Peyer's patch (tissue), 4 donors: ENCODE results near the gene EVI2A. TPM values are rescaled to one million over a fixed set of nuclear protein-coding genes. Genes with fewer than 3 reads are reported as not detected.
A peak's percentile ranks its signal among the peaks of the same experiment; 100 is the strongest.

Experiments
- DNase-seq, 3 donors: peaks; one replicate each; pipeline ENCODE4 v3.0.0-alpha.2; 2017 to 2019
- H3K27ac ChIP-seq, 4 donors: fragments of 200-600 bp; sonication (generic); one replicate each; pipeline ENCODE4 v1.5.1; 2016 to 2019
- H3K27me3 ChIP-seq, 2 donors: fragments of 200-600 bp; sonication (generic); one replicate each; pipeline ENCODE4 v1.5.1; 2019
- H3K36me3 ChIP-seq, 3 donors: fragments of 200-600 bp; sonication (generic); one replicate each; pipeline ENCODE4 v1.5.1; 2016 to 2019
- H3K4me1 ChIP-seq, 4 donors: fragments of 200-600 bp; sonication (generic); one replicate each; pipeline ENCODE4 v1.5.1; 2016 to 2019
- H3K4me3 ChIP-seq, 4 donors: fragments of 200-600 bp; sonication (generic); 1 replicate in 3 of 4; 2 replicates in 1 of 4; pipeline ENCODE4 v1.5.1; 2016 to 2019; ENCODE audit warnings: mild to moderate bottlenecking in 1 of 4
- H3K9me3 ChIP-seq, 4 donors: fragments of 200-600 bp; sonication (generic); one replicate each; pipeline ENCODE4 v1.5.1; 2016 to 2019; ENCODE audit warnings: mild to moderate bottlenecking in 1 of 4
- POLR2A ChIP-seq, 2 donors: fragments of 450-650 bp; IDR thresholded peaks; one replicate each; pipeline ENCODE4 v1.5.1; 2017; ENCODE audit warnings: antibody characterized with exemption in 2 of 2, mild to moderate bottlenecking in 2 of 2, moderate library complexity in 2 of 2
- total RNA-seq, 4 donors: library from RNA; depleted of rRNA; stranded (reverse); fragments of >200 nt; gene quantifications; one replicate each; pipeline ENCODE4 v1.1.0, GENCODE V29; 2016
- TF ChIP-seq, protein P1 (sequence below), 6 experiments: fragments of 450-650 bp in 4 of 6; fragments of 200-600 bp in 2 of 6; sonication (generic) in 1 of 6; IDR thresholded peaks; one replicate each; pipeline ENCODE4 v1.5.1; 2017 to 2019; ENCODE audit warnings: antibody characterized with exemption in 6 of 6, mild to moderate bottlenecking in 3 of 6, moderate library complexity in 1 of 6

The EVI2A gene
- total RNA-seq, 4 donors from 2014 or later = 1.4 to 12.4 (median 5.8) TPM; not detected in 1

DNA sequence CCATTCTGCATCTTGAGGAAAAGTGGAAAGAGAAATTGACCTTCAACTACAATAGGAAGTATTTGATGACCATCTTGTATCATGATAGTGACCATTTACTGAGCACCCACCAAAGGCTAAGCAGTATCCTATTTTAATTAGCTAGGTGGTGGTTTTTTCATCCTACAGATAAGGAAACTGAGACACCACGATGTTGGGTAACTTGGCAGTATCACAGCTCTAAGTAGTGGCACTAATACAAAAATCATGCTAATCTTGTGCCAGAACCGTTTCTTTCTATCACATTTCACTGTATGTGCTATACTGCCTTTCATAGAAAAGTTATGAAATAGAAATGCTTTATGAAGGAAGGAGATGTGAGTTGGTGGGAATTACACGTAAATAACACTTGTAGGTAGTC, 9.9 kb downstream of the EVI2A start:
- no peak for DNase-seq
- H3K27me3 ChIP-seq = no peaks in the 10 kb centered on the region
- H3K27ac ChIP-seq = peak overlapping the region; percentile 31 to 85 (median 76)
- TF ChIP-seq, protein P1, sequence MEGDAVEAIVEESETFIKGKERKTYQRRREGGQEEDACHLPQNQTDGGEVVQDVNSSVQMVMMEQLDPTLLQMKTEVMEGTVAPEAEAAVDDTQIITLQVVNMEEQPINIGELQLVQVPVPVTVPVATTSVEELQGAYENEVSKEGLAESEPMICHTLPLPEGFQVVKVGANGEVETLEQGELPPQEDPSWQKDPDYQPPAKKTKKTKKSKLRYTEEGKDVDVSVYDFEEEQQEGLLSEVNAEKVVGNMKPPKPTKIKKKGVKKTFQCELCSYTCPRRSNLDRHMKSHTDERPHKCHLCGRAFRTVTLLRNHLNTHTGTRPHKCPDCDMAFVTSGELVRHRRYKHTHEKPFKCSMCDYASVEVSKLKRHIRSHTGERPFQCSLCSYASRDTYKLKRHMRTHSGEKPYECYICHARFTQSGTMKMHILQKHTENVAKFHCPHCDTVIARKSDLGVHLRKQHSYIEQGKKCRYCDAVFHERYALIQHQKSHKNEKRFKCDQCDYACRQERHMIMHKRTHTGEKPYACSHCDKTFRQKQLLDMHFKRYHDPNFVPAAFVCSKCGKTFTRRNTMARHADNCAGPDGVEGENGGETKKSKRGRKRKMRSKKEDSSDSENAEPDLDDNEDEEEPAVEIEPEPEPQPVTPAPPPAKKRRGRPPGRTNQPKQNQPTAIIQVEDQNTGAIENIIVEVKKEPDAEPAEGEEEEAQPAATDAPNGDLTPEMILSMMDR (IDR thresholded peaks at IDR 0.05) = no peak
- no peak for TF ChIP-seq POLR2A (IDR thresholded peaks at IDR 0.05)
- peak overlapping the region; percentile 36 to 44 (median 42) for H3K4me3 ChIP-seq
- H3K4me1 ChIP-seq = peaks cover 0 to 25% (median 6%) of the 10 kb centered on the region in 4 donors
- no peaks in the 10 kb centered on the region for H3K36me3 ChIP-seq
- H3K9me3 ChIP-seq = no peaks in the 10 kb centered on the region

DNA sequence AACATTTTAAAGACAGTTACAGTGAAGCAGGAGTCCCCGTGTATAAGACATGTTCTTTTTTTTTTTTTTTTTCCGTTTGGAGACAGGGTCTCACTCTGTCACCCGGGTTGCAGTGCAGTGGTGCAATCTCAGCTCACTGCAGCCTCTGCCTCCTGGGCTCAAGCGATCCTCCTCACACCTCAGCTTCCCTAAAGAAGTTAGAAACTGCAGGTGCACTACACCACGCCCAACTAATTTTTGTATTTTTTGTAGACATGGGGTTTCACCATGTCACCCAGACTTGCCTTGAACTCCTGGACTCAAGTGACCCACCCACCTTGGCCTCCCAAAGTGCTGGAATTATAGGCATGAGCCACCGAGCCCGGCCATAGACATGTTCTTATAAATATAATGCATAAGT, 10.5 kb downstream of the EVI2A start:
- Histone ChIP-seq H3K9me3 (no peaks in the 10 kb centered on the region), H3K27me3 (no peaks in the 10 kb centered on the region), H3K36me3 (no peaks in the 10 kb centered on the region), H3K27ac (peak overlapping the region; percentile 31 to 85 (median 76)), H3K4me3 (peak overlapping the region; percentile 9 to 44 (median 42)), H3K4me1 (peaks cover 0 to 25% (median 6%) of the 10 kb centered on the region in 4 donors)
- no peak for TF ChIP-seq POLR2A (IDR thresholded peaks at IDR 0.05)
- TF ChIP-seq, protein P1 (IDR thresholded peaks at IDR 0.05) = no peak
- DNase-seq = peak in 2 of 3 donors; percentile 54 to 66

DNA sequence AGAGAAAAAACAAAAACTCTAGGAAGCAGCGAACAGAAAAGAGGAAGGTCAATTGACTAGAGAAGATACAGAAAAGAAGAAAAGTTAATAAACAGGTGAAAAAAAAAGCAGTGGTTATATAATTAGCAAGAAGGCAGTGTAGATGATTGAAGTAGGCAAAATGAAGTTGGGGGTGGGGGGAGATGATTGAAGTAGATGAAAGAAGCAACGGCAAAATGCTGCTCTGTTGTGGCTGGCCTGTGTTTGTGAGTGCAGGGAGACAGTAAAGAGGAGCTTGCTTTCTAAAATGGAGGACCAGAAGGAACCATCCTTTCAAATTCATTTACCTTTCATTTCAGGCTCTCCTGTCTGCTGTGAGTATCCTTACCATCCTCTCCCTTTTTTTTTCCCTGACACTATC, 11.2 kb downstream of the EVI2A start:
- no peaks in the 10 kb centered on the region for H3K27me3 ChIP-seq
- peak in 2 of 3 donors; percentile 61 to 65 for DNase-seq
- H3K9me3 ChIP-seq = no peaks in the 10 kb centered on the region
- peak overlapping the region; percentile 12 to 44 (median 42) for H3K4me3 ChIP-seq
- H3K36me3 ChIP-seq = no peaks in the 10 kb centered on the region
- peaks cover 0 to 25% (median 6%) of the 10 kb centered on the region in 4 donors for H3K4me1 ChIP-seq
- peak overlapping the region; percentile 44 to 85 (median 65) for H3K27ac ChIP-seq
- TF ChIP-seq POLR2A (IDR thresholded peaks at IDR 0.05) = no peak
- TF ChIP-seq, protein P1 (IDR thresholded peaks at IDR 0.05) = no peak

DNA sequence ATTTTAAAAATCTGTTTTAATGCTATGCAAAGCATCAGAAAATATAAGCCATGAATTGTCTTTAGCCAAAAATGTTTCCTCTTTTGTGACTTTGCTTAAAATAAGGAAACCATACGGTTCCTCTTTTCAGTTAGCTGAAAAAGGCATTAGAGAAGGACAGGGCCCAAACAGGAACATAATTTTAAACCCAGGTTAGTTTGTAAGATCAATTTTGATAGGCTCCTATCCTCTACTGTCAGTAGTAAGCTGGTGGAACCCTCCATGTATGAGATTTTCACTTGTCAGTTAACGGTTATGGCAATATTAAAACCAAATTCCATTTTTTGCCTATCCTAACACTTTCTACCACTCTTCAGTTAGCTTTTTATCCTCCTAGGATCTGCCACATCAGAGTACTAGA, 11.9 kb downstream of the EVI2A start:
- Histone ChIP-seq H3K4me1 (peaks cover 0 to 20% (median 6%) of the 10 kb centered on the region in 4 donors), H3K27me3 (no peaks in the 10 kb centered on the region), H3K9me3 (no peaks in the 10 kb centered on the region), H3K36me3 (no peaks in the 10 kb centered on the region), H3K27ac (peak overlapping the region; percentile 12 to 85 (median 64)), H3K4me3 (peak overlapping the region; percentile 5 to 44 (median 42))
- TF ChIP-seq, protein P1 (IDR thresholded peaks at IDR 0.05) = no peak
- no peak for TF ChIP-seq POLR2A (IDR thresholded peaks at IDR 0.05)
- no peak for DNase-seq

DNA sequence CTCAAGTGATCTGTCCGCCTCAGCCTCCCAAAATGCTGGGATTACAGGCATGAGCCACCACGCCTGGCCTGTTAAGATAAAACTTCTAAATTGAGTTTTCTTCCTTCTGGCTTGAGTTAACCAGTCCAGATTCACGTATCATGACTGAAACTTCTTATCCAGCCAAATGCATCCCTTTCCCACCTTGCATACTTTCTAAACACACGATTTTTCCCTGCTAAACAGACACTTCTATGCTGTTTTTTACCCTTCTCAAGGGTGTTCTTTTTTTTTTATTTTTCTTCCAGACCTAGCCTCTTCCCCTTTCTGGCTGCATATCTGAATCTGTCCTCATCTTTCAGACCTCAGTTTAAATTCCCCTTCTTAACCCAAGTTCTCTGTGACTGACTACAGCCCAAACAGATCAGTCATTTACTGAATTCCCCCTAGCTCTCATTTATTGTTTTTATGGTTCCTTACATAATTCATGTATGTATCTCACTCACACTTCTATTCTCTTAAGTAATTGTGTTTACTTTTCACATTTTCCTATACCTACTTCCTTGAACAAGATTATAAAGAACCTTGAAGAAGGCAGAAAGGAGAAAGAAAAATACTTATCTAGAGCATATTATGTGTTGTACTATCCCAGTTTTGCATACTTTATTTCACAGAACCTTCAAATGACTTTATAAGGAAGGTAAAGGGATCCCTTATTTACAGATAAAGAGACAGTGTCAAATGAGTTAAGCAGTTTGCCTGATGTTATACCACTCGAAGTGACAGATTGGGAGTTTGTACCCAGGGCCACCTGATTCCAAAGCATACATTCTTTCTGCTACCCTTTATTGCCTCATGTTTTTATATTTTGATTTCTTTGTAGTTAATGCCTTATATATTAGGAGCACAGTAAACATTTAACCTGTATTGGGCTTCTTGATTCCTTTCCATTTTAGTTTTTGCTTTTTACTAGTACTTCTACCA, 12.8 kb downstream of the EVI2A start:
- peak overlapping the region in 1 of 4 donors; percentile 44 for H3K4me3 ChIP-seq

More for the DNA sequence above, 12.8 kb downstream of the EVI2A start:
- Histone ChIP-seq H3K36me3 (no peaks in the 10 kb centered on the region), H3K9me3 (no peaks in the 10 kb centered on the region), H3K27me3 (no peaks in the 10 kb centered on the region), H3K4me1 (peaks cover 0 to 17% (median 6%) of the 10 kb centered on the region in 4 donors), H3K27ac (peak overlapping the region; percentile 13 to 85 (median 42))
- DNase-seq = no peak
- no peak for TF ChIP-seq POLR2A (IDR thresholded peaks at IDR 0.05)
- TF ChIP-seq, protein P1 (IDR thresholded peaks at IDR 0.05) = no peak
